ENCODE data around the gene LGALS1.

- TF ChIP-seq POLR2A (IDR thresholded peaks at IDR 0.05) (no peak), CTCF (IDR thresholded peaks at IDR 0.05) (no peak)
Measured at GRCh38 chr22:37654563-37655251, 20.7 kb upstream of the LGALS1 start.

Measured in testis (tissue), 2 donors.